HL-60 (cell line): Measurements from ENCODE around the gene BRICD5.

Experiments used
- GABPA ChIP-seq: IDR thresholded peaks from 2 replicates; pipeline ENCODE4 v1.6.1; 2012; ENCODE audit warnings: low read depth
- POLR2AphosphoS5 ChIP-seq: IDR thresholded peaks from 2 replicates; pipeline ENCODE4 v1.6.1; 2012; ENCODE audit warnings: low read depth
- TF ChIP-seq, protein P1 (sequence below): IDR thresholded peaks from one replicate; pipeline ENCODE4 v1.5.1; 2011; ENCODE audit warnings: low read length, control low read depth, inconsistent platforms; ENCODE audit not compliant: insufficient read depth
- TF ChIP-seq, protein P2 (sequence below): IDR thresholded peaks from 2 replicates; pipeline ENCODE4 v1.6.1; 2012; ENCODE audit warnings: low read depth; ENCODE audit not compliant: insufficient replicate concordance

DNA sequence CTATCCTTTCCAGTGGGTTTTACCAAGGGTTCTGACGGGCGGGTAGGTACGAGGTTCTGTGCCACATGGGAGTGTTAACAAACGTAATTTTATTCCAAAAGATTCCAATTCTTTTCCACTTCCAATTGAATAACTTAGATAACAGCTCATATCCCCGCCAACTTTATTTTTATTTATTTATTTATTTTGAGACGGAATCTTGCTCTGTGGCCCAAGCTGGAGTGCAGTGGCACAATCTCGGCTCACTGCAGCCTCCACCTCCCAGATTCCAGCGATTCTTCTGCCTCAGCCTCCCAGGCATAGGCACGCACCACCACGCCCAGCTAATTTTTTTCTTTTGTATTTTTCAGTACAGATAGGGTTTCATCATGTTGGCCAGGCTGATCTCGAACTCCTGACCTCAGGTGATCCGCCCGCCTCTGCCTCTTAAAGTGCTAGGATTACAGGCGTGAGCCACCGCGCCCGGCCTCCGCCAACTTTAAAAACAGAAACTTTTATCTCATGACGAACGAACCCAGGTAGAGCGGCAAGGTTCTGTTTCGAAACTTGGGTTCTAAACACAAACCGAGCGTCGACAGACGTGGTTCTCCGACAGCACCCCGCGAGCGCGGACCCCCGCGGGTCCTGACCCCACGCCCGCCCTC is 40.1 kb upstream of the BRICD5 start:
- TF ChIP-seq, protein P1, sequence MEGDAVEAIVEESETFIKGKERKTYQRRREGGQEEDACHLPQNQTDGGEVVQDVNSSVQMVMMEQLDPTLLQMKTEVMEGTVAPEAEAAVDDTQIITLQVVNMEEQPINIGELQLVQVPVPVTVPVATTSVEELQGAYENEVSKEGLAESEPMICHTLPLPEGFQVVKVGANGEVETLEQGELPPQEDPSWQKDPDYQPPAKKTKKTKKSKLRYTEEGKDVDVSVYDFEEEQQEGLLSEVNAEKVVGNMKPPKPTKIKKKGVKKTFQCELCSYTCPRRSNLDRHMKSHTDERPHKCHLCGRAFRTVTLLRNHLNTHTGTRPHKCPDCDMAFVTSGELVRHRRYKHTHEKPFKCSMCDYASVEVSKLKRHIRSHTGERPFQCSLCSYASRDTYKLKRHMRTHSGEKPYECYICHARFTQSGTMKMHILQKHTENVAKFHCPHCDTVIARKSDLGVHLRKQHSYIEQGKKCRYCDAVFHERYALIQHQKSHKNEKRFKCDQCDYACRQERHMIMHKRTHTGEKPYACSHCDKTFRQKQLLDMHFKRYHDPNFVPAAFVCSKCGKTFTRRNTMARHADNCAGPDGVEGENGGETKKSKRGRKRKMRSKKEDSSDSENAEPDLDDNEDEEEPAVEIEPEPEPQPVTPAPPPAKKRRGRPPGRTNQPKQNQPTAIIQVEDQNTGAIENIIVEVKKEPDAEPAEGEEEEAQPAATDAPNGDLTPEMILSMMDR, result no peak
- TF ChIP-seq GABPA (no peak), POLR2AphosphoS5 (no peak)
- TF ChIP-seq, protein P2, sequence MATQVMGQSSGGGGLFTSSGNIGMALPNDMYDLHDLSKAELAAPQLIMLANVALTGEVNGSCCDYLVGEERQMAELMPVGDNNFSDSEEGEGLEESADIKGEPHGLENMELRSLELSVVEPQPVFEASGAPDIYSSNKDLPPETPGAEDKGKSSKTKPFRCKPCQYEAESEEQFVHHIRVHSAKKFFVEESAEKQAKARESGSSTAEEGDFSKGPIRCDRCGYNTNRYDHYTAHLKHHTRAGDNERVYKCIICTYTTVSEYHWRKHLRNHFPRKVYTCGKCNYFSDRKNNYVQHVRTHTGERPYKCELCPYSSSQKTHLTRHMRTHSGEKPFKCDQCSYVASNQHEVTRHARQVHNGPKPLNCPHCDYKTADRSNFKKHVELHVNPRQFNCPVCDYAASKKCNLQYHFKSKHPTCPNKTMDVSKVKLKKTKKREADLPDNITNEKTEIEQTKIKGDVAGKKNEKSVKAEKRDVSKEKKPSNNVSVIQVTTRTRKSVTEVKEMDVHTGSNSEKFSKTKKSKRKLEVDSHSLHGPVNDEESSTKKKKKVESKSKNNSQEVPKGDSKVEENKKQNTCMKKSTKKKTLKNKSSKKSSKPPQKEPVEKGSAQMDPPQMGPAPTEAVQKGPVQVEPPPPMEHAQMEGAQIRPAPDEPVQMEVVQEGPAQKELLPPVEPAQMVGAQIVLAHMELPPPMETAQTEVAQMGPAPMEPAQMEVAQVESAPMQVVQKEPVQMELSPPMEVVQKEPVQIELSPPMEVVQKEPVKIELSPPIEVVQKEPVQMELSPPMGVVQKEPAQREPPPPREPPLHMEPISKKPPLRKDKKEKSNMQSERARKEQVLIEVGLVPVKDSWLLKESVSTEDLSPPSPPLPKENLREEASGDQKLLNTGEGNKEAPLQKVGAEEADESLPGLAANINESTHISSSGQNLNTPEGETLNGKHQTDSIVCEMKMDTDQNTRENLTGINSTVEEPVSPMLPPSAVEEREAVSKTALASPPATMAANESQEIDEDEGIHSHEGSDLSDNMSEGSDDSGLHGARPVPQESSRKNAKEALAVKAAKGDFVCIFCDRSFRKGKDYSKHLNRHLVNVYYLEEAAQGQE, result no peak
